Fibroblast of villous mesenchyme (primary cell): ENCODE measurements around the gene A3GALT2. TPM values are rescaled to one million over a fixed set of nuclear protein-coding genes. Genes with fewer than 3 reads are reported as not detected.
A peak's percentile ranks its signal among the peaks of the same experiment; 100 is the strongest.

Experiments used
- DNase-seq: peaks from one replicate; pipeline ENCODE4 v3.0.0-alpha.2; 2010; ENCODE audit warnings: low read depth
- H3K4me3 ChIP-seq: 2 replicates; pipeline ENCODE4 v1.5.1; 2011; ENCODE audit warnings: low read depth, mild to moderate bottlenecking, low read length
- CTCF ChIP-seq: IDR thresholded peaks from 2 replicates; pipeline ENCODE4 v1.5.1; 2012; ENCODE audit warnings: low read depth, mild to moderate bottlenecking, low read length; ENCODE audit not compliant: insufficient read depth
- total RNA-seq: library from RNA; depleted of rRNA; stranded (reverse); fragments of >200 nt; gene quantifications from 2 replicates; pipeline ENCODE4 v1.2.3, GENCODE V29; 2012

Gene A3GALT2
- total RNA-seq, 1 donor, result not detected

GRCh38 chr1:33263890-33264504, 56.9 kb downstream of the A3GALT2 start:
- no peak for DNase-seq
- no peak for TF ChIP-seq CTCF
- no peak overlapping the region for H3K4me3 ChIP-seq

GRCh38 chr1:33261344-33261743, 59.6 kb downstream of the A3GALT2 start:
- H3K4me3 ChIP-seq, result no peak overlapping the region
- no peak for TF ChIP-seq CTCF
- peak; percentile 30 for DNase-seq

GRCh38 chr1:33260439-33260838, 60.5 kb downstream of the A3GALT2 start:
- TF ChIP-seq CTCF, result no peak
- DNase-seq, result no peak
- H3K4me3 ChIP-seq, result no peak overlapping the region

GRCh38 chr1:33259879-33260278, 61.0 kb downstream of the A3GALT2 start:
- no peak overlapping the region for H3K4me3 ChIP-seq
- no peak for DNase-seq
- TF ChIP-seq CTCF, result no peak

- DNase-seq, result no peak
These were observed 62.1 kb downstream of the A3GALT2 start for GRCh38 chr1:33258788-33259274.

GRCh38 chr1:33257772-33258712, 62.9 kb downstream of the A3GALT2 start:
- DNase-seq, result no peak
- TF ChIP-seq CTCF, result no peak
- H3K4me3 ChIP-seq, result peak overlapping the region; percentile 80

More at GRCh38 chr1:33258788-33259274, 62.1 kb downstream of the A3GALT2 start:
- no peak for TF ChIP-seq CTCF
- H3K4me3 ChIP-seq, result no peak overlapping the region
